CD4-positive, alpha-beta T cell (primary cell): ENCODE measurements around the gene SERP2. TPM values are rescaled to one million over a fixed set of nuclear protein-coding genes. Genes with fewer than 3 reads are reported as not detected.

ENCODE experiments used
- ATAC-seq: fragments of 200-7000 bp; cut with Tn5 transposase; one replicate; pipeline ENCODE4 v1.10.0; 2022; ENCODE audit warnings: mild to moderate bottlenecking; ENCODE audit not compliant: poor library complexity
- CTCF ChIA-PET: fragments of 350-600 bp; sonication (Branson Sonifier 250); formaldehyde crosslinking; loops from one replicate; lab custom pipeline; 2021; ENCODE audit warnings: antibody characterized with exemption, inconsistent platforms; lab: Charles Lee
- POLR2A ChIA-PET: fragments of 350-600 bp; sonication (Branson Sonifier 250); formaldehyde crosslinking; loops from one replicate; lab custom pipeline; 2021; ENCODE audit warnings: antibody characterized with exemption, inconsistent platforms; lab: Charles Lee
- DNase-seq, 14 experiments: peaks; one replicate each; pipeline ENCODE4 v3.0.0-alpha.2; 2013 to 2020; ENCODE audit warnings: mixed read lengths in 2 of 14
- H3K27ac ChIP-seq, 2 donors: one replicate each; pipeline versions ENCODE4 v1.5.1 to v1.7.0; 2013; ENCODE audit warnings: low read length in 2 of 2, low read depth in 1 of 2, mild to moderate bottlenecking in 1 of 2
- H3K27me3 ChIP-seq, 2 experiments: 1 replicate in 1 of 2; 2 replicates in 1 of 2; pipeline versions ENCODE4 v1.6.1 to v1.7.0; 2013; ENCODE audit warnings: low read length in 2 of 2, control low read depth in 1 of 2, mild to moderate bottlenecking in 1 of 2, moderate library complexity in 1 of 2; ENCODE audit not compliant: insufficient read depth in 2 of 2, control insufficient read depth in 1 of 2
- H3K36me3 ChIP-seq: one replicate; pipeline ENCODE4 v1.6.1; 2013; ENCODE audit warnings: low read length, control low read depth; ENCODE audit not compliant: insufficient read depth
- H3K4me1 ChIP-seq: one replicate; pipeline ENCODE4 v1.6.1; 2013; ENCODE audit warnings: low read length, control low read depth; ENCODE audit not compliant: insufficient read depth
- H3K4me3 ChIP-seq: one replicate; pipeline ENCODE4 v1.5.1; 2013; ENCODE audit warnings: mild to moderate bottlenecking, low read length, moderate library complexity
- H3K9me3 ChIP-seq, 2 experiments: 1 replicate in 1 of 2; 2 replicates in 1 of 2; pipeline versions ENCODE4 v1.6.1 to v1.7.0; 2013; ENCODE audit warnings: low read length in 2 of 2, mild to moderate bottlenecking in 2 of 2, control low read depth in 1 of 2, moderate library complexity in 1 of 2; ENCODE audit not compliant: control insufficient read depth in 1 of 2, insufficient read depth in 1 of 2
- H3K27ac Mint-ChIP-seq: one replicate; pipeline ENCODE4 v1.8.0; 2020; ENCODE audit warnings: mixed read lengths
- H3K27me3 Mint-ChIP-seq: one replicate; pipeline ENCODE4 v1.8.0; 2021; ENCODE audit warnings: mixed read lengths
- H3K36me3 Mint-ChIP-seq: one replicate; pipeline ENCODE4 v1.8.0; 2021; ENCODE audit warnings: low read depth, mixed read lengths
- H3K4me1 Mint-ChIP-seq: one replicate; pipeline ENCODE4 v1.8.0; 2021; ENCODE audit warnings: low read depth, mixed read lengths
- H3K4me3 Mint-ChIP-seq: one replicate; pipeline ENCODE4 v1.8.0; 2020; ENCODE audit warnings: mild to moderate bottlenecking, mixed read lengths
- H3K9me3 Mint-ChIP-seq: one replicate; pipeline ENCODE4 v1.8.0; 2020; ENCODE audit warnings: mixed read lengths
- CTCF ChIP-seq: fragments of 200-600 bp; IDR thresholded peaks from one replicate; pipeline ENCODE4 v1.8.0; 2022; ENCODE audit warnings: antibody characterized with exemption, mild to moderate bottlenecking
- intact Hi-C, 2 experiments: fragments of 100-400 bp; cut with DNase I in 1 of 2; cut with micrococcal nuclease in 1 of 2; formaldehyde crosslinking; loops; one replicate each; pipeline versions ENCODE4 v1.15.1 to v1.9.0; 2023 to 2025; cut with DNase I, micrococcal nuclease
- total RNA-seq, 174 experiments: library from RNA in 2 of 174; stranded (reverse) in 2 of 174; gene quantifications; one replicate each; pipeline ENCODE4 v1.2.3 and lab custom pipeline; 2021 to 2026

The SERP2 gene
- total RNA-seq, 2 experiments from 2014 or later: not detected

- CTCF ChIA-PET: no interaction called here
- POLR2A ChIA-PET: no interaction called here
- intact Hi-C loops: no loop called here
These were observed 23.3 kb downstream of the SERP2 start for GRCh38 chr13:44396701-44397580.

GRCh38 chr13:44397766-44398223 lies 24.2 kb downstream of the SERP2 start:
- ChIA-PET CTCF (no interaction called here), POLR2A (no interaction called here)
- Mint-ChIP-seq H3K9me3 (no peaks in the 10 kb centered on the region), H3K4me1 (no peaks in the 10 kb centered on the region), H3K36me3 (no peaks in the 10 kb centered on the region), H3K4me3 (no peak overlapping the region), H3K27me3 (peaks cover 5% of the 10 kb centered on the region), H3K27ac (no peak overlapping the region)
- Histone ChIP-seq H3K4me1 (no peaks in the 10 kb centered on the region), H3K27me3 (no peaks in the 10 kb centered on the region), H3K27ac (no peak overlapping the region), H3K9me3 (no peaks in the 10 kb centered on the region), H3K4me3 (no peak overlapping the region), H3K36me3 (no peaks in the 10 kb centered on the region)
- intact Hi-C loops: no loop called here
- no peak for TF ChIP-seq CTCF
- ATAC-seq (no peak), DNase-seq (no peak)

More at GRCh38 chr13:44396701-44397580, 23.3 kb downstream of the SERP2 start:
- H3K4me3 Mint-ChIP-seq: no peak overlapping the region
- ATAC-seq (no peak), DNase-seq (no peak)
- H3K4me3 ChIP-seq: no peak overlapping the region
- no peaks in the 10 kb centered on the region for H3K4me1 Mint-ChIP-seq
- H3K27me3 Mint-ChIP-seq: peaks cover 5% of the 10 kb centered on the region
- TF ChIP-seq CTCF: no peak
- H3K9me3 ChIP-seq: no peaks in the 10 kb centered on the region
- H3K27ac ChIP-seq: no peak overlapping the region
- H3K36me3 ChIP-seq: no peaks in the 10 kb centered on the region
- no peaks in the 10 kb centered on the region for H3K36me3 Mint-ChIP-seq
- no peaks in the 10 kb centered on the region for H3K4me1 ChIP-seq
- H3K27me3 ChIP-seq: no peaks in the 10 kb centered on the region
- no peak overlapping the region for H3K27ac Mint-ChIP-seq
- H3K9me3 Mint-ChIP-seq: no peaks in the 10 kb centered on the region

GRCh38 chr13:44398606-44399005 lies 25.0 kb downstream of the SERP2 start:
- Mint-ChIP-seq H3K36me3 (no peaks in the 10 kb centered on the region), H3K4me3 (no peak overlapping the region), H3K27me3 (peaks cover 5% of the 10 kb centered on the region), H3K27ac (no peak overlapping the region), H3K9me3 (no peaks in the 10 kb centered on the region), H3K4me1 (no peaks in the 10 kb centered on the region)
- no peak for TF ChIP-seq CTCF
- Histone ChIP-seq H3K4me1 (no peaks in the 10 kb centered on the region), H3K27ac (no peak overlapping the region), H3K9me3 (no peaks in the 10 kb centered on the region), H3K36me3 (no peaks in the 10 kb centered on the region), H3K27me3 (no peaks in the 10 kb centered on the region), H3K4me3 (no peak overlapping the region)
- ATAC-seq: no peak
- intact Hi-C loops: no loop called here
- no peak for DNase-seq
- CTCF ChIA-PET: no interaction called here
- POLR2A ChIA-PET: no interaction called here
